ENCODE results near the gene BMP6. TPM values are rescaled to one million over a fixed set of nuclear protein-coding genes. Genes with fewer than 3 reads are reported as not detected.

Gene BMP6
- total RNA-seq, 1 experiment from 2014 or later: not detected

- H4K20me1 ChIP-seq (ENCODE audit: insufficient read depth): no peaks in the 10 kb centered on the region
- H3K27me3 ChIP-seq (ENCODE audit: insufficient read depth, low read depth): no peaks in the 10 kb centered on the region
- POLR2A ChIA-PET (ENCODE audit: unreplicated experiment): no interaction called here
- H3K79me2 ChIP-seq (ENCODE audit: low read depth): no peaks in the 10 kb centered on the region
- H3K4me3 ChIP-seq: no peak overlapping the region
- H3K36me3 ChIP-seq (ENCODE audit: low read depth): no peaks in the 10 kb centered on the region
- no TSS peak for BruUV-seq (replicated peaks)
- H3K27ac ChIP-seq: no peak overlapping the region
- CTCF ChIA-PET: no interaction called here
- TF ChIP-seq CTCF (conservative IDR thresholded peaks at IDR 0.05) (no peak), EZH2 (IDR thresholded peaks at IDR 0.05; ENCODE audit: low read depth) (no peak)
- H3K4me1 ChIP-seq (replicated peaks; ENCODE audit: insufficient read depth): no peaks in the 10 kb centered on the region
- H3K9me3 ChIP-seq (ENCODE audit: insufficient read depth, low read depth): no peaks in the 10 kb centered on the region
- DNase-seq: no peak
- H3K4me2 ChIP-seq: no peak overlapping the region
- no peak overlapping the region for H2AFZ ChIP-seq
- intact Hi-C loops (cut with micrococcal nuclease; ENCODE audit: unreplicated experiment): no loop called here
- H3F3A ChIP-seq (ENCODE audit: insufficient read depth, low read depth): no peaks in the 10 kb centered on the region
- no peaks in the 10 kb centered on the region for H3K9me2 ChIP-seq (ENCODE audit: insufficient read depth)
These were observed 58.8 kb downstream of the BMP6 start for GRCh38 chr6:7784706-7785105.

GRCh38 chr6:7785243-7786035 is 59.5 kb downstream of the BMP6 start:
- TF ChIP-seq CTCF (conservative IDR thresholded peaks at IDR 0.05) (no peak), EZH2 (IDR thresholded peaks at IDR 0.05; ENCODE audit: low read depth) (no peak)
- BruUV-seq (replicated peaks): no TSS peak
- Histone ChIP-seq H3F3A (ENCODE audit: insufficient read depth, low read depth) (no peaks in the 10 kb centered on the region), H3K27ac (no peak overlapping the region), H3K9me3 (ENCODE audit: insufficient read depth, low read depth) (no peaks in the 10 kb centered on the region), H3K4me3 (no peak overlapping the region), H2AFZ (no peak overlapping the region), H3K4me1 (replicated peaks; ENCODE audit: insufficient read depth) (no peaks in the 10 kb centered on the region), H3K9me2 (ENCODE audit: insufficient read depth) (no peaks in the 10 kb centered on the region), H3K4me2 (no peak overlapping the region), H3K36me3 (ENCODE audit: low read depth) (no peaks in the 10 kb centered on the region), H4K20me1 (ENCODE audit: insufficient read depth) (no peaks in the 10 kb centered on the region), H3K79me2 (ENCODE audit: low read depth) (no peaks in the 10 kb centered on the region), H3K27me3 (ENCODE audit: insufficient read depth, low read depth) (no peaks in the 10 kb centered on the region)
- intact Hi-C loops (cut with micrococcal nuclease; ENCODE audit: unreplicated experiment): no loop called here
- DNase-seq: no peak
- CTCF ChIA-PET: interaction anchor here (0.6 to 0.7 kb wide), 2 partner anchors 57 to 179 kb away, joined by 3 to 9 read pairs; no protein-coding TSS in a partner anchor
- POLR2A ChIA-PET (ENCODE audit: unreplicated experiment): no interaction called here

GRCh38 chr6:7786214-7786661 is 60.3 kb downstream of the BMP6 start:
- Histone ChIP-seq H3F3A (ENCODE audit: insufficient read depth, low read depth) (no peaks in the 10 kb centered on the region), H2AFZ (no peak overlapping the region), H3K27me3 (ENCODE audit: insufficient read depth, low read depth) (no peaks in the 10 kb centered on the region), H3K36me3 (ENCODE audit: low read depth) (no peaks in the 10 kb centered on the region), H3K4me1 (replicated peaks; ENCODE audit: insufficient read depth) (no peaks in the 10 kb centered on the region), H3K27ac (no peak overlapping the region), H3K9me2 (ENCODE audit: insufficient read depth) (no peaks in the 10 kb centered on the region), H3K4me3 (no peak overlapping the region), H3K79me2 (ENCODE audit: low read depth) (no peaks in the 10 kb centered on the region), H4K20me1 (ENCODE audit: insufficient read depth) (no peaks in the 10 kb centered on the region), H3K4me2 (no peak overlapping the region), H3K9me3 (ENCODE audit: insufficient read depth, low read depth) (no peaks in the 10 kb centered on the region)
- CTCF ChIA-PET: interaction anchor here (0.6 to 0.7 kb wide), 2 partner anchors 87 to 178 kb away, joined by 5 to 9 read pairs; no protein-coding TSS in a partner anchor
- intact Hi-C loops (cut with micrococcal nuclease; ENCODE audit: unreplicated experiment): no loop called here
- POLR2A ChIA-PET (ENCODE audit: unreplicated experiment): no interaction called here
- BruUV-seq (replicated peaks): no TSS peak
- TF ChIP-seq EZH2 (IDR thresholded peaks at IDR 0.05; ENCODE audit: low read depth) (no peak), CTCF (conservative IDR thresholded peaks at IDR 0.05) (no peak)
- no peak for DNase-seq
